ENCODE measurements around the gene KRT13. TPM values are rescaled to one million over a fixed set of nuclear protein-coding genes. Genes with fewer than 3 reads are reported as not detected.

KRT13 gene
- total and polyA plus RNA-seq, 9 of the 15 experiments (the other 6 are each of a cell fraction or from before 2014, with no cell fraction given) = 0.11 to 1.1 (median 0.24) TPM; not detected in 3

GRCh38 chr17:41548844-41549595 is 43.6 kb upstream of the KRT13 start (continued):
- TF ChIP-seq PBX2 (CRISPR knock-in tag; IDR thresholded peaks at IDR 0.05; ENCODE audit: low read depth) (no peak), PBX2 (tag; conservative IDR thresholded peaks at IDR 0.05; ENCODE audit: low read depth) (no peak), MAZ (CRISPR knock-in tag; conservative IDR thresholded peaks at IDR 0.05 in 1 of 2, IDR thresholded peaks at IDR 0.05 in 1 of 2) (peak; percentile 55 to 64; a peak in 2 of 4 replicates), VEZF1 (CRISPR knock-in tag; IDR thresholded peaks at IDR 0.05) (peak; percentile 83), NFIX (CRISPR knock-in tag; IDR thresholded peaks at IDR 0.05; ENCODE audit: low read depth) (no peak), CHD7 (IDR thresholded peaks at IDR 0.05; ENCODE audit: low read depth, low read length) (no peak), ZNF766 (CRISPR knock-in tag; conservative IDR thresholded peaks at IDR 0.05) (peak; percentile 88), FOXJ2 (tag; IDR thresholded peaks at IDR 0.05) (no peak), MCM5 (IDR thresholded peaks at IDR 0.05; ENCODE audit: low read depth) (no peak), E2F5 (CRISPR knock-in tag; IDR thresholded peaks at IDR 0.05) (no peak)
